ENCODE results near the gene NDST4. TPM values are rescaled to one million over a fixed set of nuclear protein-coding genes. Genes with fewer than 3 reads are reported as not detected.

NDST4 gene
- total and polyA plus RNA-seq, 2 of the 4 experiments (the other 2 are of a cell fraction), result not detected

- Histone ChIP-seq H3K56ac (ENCODE audit: extremely low read depth, insufficient read depth, low read length) (no peak overlapping the region), H3K27me3 (ENCODE audit: control insufficient read depth, insufficient read depth, low read length) (no peaks in the 10 kb centered on the region), H3K4me1 (ENCODE audit: control insufficient read depth, insufficient read depth, low read length) (no peaks in the 10 kb centered on the region), H3K9me3 (ENCODE audit: control insufficient read depth, insufficient read depth, low read length) (0 out of 2 replicates have a peak, but pooled peaks cover 1% of the 10 kb centered on the region), H3K36me3 (ENCODE audit: control insufficient read depth, insufficient read depth, low read length) (no peaks in the 10 kb centered on the region), H3K9me1 (ENCODE audit: insufficient read depth, low read length) (no peaks in the 10 kb centered on the region), H3K18ac (ENCODE audit: low read depth, low read length) (no peak overlapping the region), H2BK20ac (ENCODE audit: low read depth, low read length) (no peak overlapping the region), H2AFZ (replicated peaks; ENCODE audit: low read length, poor library complexity) (no peak overlapping the region), H3K9ac (ENCODE audit: low read depth, low read length) (no peak overlapping the region), H3K27ac (ENCODE audit: insufficient read depth, low read length) (no peak overlapping the region), H4K91ac (ENCODE audit: insufficient read depth, low read depth, low read length) (no peak overlapping the region), H2BK120ac (ENCODE audit: low read depth, low read length) (no peak overlapping the region), H3K4me3 (ENCODE audit: insufficient read depth, low read depth, low read length) (no peak overlapping the region), H2BK5ac (ENCODE audit: low read depth, low read length, poor library complexity, severe bottlenecking) (no peak overlapping the region), H2AK9ac (replicated peaks; ENCODE audit: low read depth, low read length, poor library complexity) (no peak overlapping the region), H4K8ac (ENCODE audit: low read depth in 2 of 2, low read length in 2 of 2) (no peak overlapping the region), H3K23ac (ENCODE audit: low read depth, low read length) (no peak overlapping the region), H3K4me2 (ENCODE audit: low read depth, low read length) (no peak overlapping the region), H4K20me1 (ENCODE audit: insufficient read depth, low read length) (no peaks in the 10 kb centered on the region), H3K79me1 (ENCODE audit: low read depth in 1 of 2, low read length in 2 of 2) (no peaks in the 10 kb centered on the region), H2BK15ac (ENCODE audit: low read depth, low read length) (no peak overlapping the region), H3K4ac (ENCODE audit: low read depth, low read length) (no peak overlapping the region), H4K5ac (ENCODE audit: low read depth, low read length) (no peak overlapping the region), H2AK5ac (ENCODE audit: low read depth, low read length) (no peak overlapping the region), H3K14ac (replicated peaks; ENCODE audit: low read depth, low read length) (no peak overlapping the region)
- ATAC-seq (ENCODE audit: low read depth) (no peak), DNase-seq (no peak)
- POLR2A ChIA-PET (ENCODE audit: unreplicated experiment), result no interaction called here
- in situ Hi-C loops (cut with MboI; ENCODE audit: low sequenced_read_pairs), result no loop called here
- CTCF ChIA-PET, result no interaction called here
- TF ChIP-seq FOS (IDR thresholded peaks at IDR 0.05; ENCODE audit: low read depth, low read length) (no peak), NFE2L2 (IDR thresholded peaks at IDR 0.05; ENCODE audit: low read depth, low read length) (no peak), SMC3 (IDR thresholded peaks at IDR 0.05; ENCODE audit: low read depth, low read length) (no peak), POLR2A (IDR thresholded peaks at IDR 0.05; ENCODE audit: low read depth, low read length) (no peak), USF2 (IDR thresholded peaks at IDR 0.05; ENCODE audit: low read depth, low read length) (no peak)
- BruUV-seq (replicated peaks), result no TSS peak
- intact Hi-C loops (cut with micrococcal nuclease), result no loop called here
- dilution Hi-C loops (cut with HindIII; ENCODE audit: low sequenced_read_pairs, unreplicated experiment), result no loop called here
These were observed 115.1 kb downstream of the NDST4 start for GRCh38 chr4:114998316-114998715.
